MM.1S (cell line): ENCODE data around the gene RCAN1.

Source experiments
- DNase-seq: peaks from one replicate; pipeline ENCODE4 v3.0.0-alpha.2; 2015
- H2AFZ ChIP-seq: fragments of 300-600 bp; sonication (generic); 2 replicates; pipeline ENCODE4 v1.6.0; 2016; ENCODE audit warnings: antibody characterized with exemption, low read length
- H3F3A ChIP-seq: fragments of 300-600 bp; sonication (generic); 2 replicates; pipeline ENCODE4 v1.6.1; 2016; ENCODE audit warnings: mild to moderate bottlenecking, antibody characterized with exemption, low read length, moderate library complexity, mixed read lengths; ENCODE audit not compliant: insufficient read depth
- H3K27ac ChIP-seq: fragments of 300-600 bp; sonication (generic); 2 replicates; pipeline ENCODE4 v1.5.1; 2016; ENCODE audit warnings: mild to moderate bottlenecking, low read length
- H3K27me3 ChIP-seq: fragments of 300-600 bp; sonication (generic); replicated peaks from 2 replicates; pipeline ENCODE4 v1.6.0; 2016; ENCODE audit warnings: low read length; ENCODE audit not compliant: insufficient read depth
- H3K36me3 ChIP-seq: fragments of 300-600 bp; sonication (generic); replicated peaks from 2 replicates; pipeline ENCODE4 v1.6.1; 2016; ENCODE audit warnings: mild to moderate bottlenecking, low read length, mixed read lengths; ENCODE audit not compliant: insufficient read depth
- H3K4me1 ChIP-seq: fragments of 300-600 bp; sonication (generic); 2 replicates; pipeline ENCODE4 v1.6.1; 2016; ENCODE audit warnings: low read length, mixed read lengths
- H3K4me2 ChIP-seq: fragments of 300-600 bp; sonication (generic); 2 replicates; pipeline ENCODE4 v1.6.0; 2016; ENCODE audit warnings: low read depth, low read length
- H3K4me3 ChIP-seq: fragments of 300-600 bp; sonication (generic); 2 replicates; pipeline ENCODE4 v1.5.1; 2016; ENCODE audit warnings: low read length, mixed read lengths
- H3K79me2 ChIP-seq: fragments of 300-600 bp; sonication (generic); 2 replicates; pipeline ENCODE4 v1.6.1; 2016; ENCODE audit warnings: mixed run types, low read length, mixed read lengths
- H3K9ac ChIP-seq: fragments of 300-600 bp; sonication (generic); 2 replicates; pipeline ENCODE4 v1.6.1; 2016; ENCODE audit warnings: low read length, mixed read lengths
- H3K9me2 ChIP-seq: fragments of 300-600 bp; sonication (generic); replicated peaks from 2 replicates; pipeline ENCODE4 v1.6.1; 2016; ENCODE audit warnings: mild to moderate bottlenecking, low read length, mixed read lengths; ENCODE audit not compliant: insufficient read depth
- H3K9me3 ChIP-seq: fragments of 300-600 bp; sonication (generic); replicated peaks from 2 replicates; pipeline ENCODE4 v1.6.1; 2016; ENCODE audit warnings: mild to moderate bottlenecking, low read length, mixed read lengths; ENCODE audit not compliant: insufficient read depth
- H4K20me1 ChIP-seq: fragments of 300-600 bp; sonication (generic); 2 replicates; pipeline ENCODE4 v1.6.1; 2016; ENCODE audit warnings: mild to moderate bottlenecking, low read length, moderate library complexity, mixed read lengths; ENCODE audit not compliant: insufficient read depth
- EZH2 ChIP-seq: fragments of 300-600 bp; sonication (generic); optimal IDR thresholded peaks from 2 replicates; pipeline ENCODE3; 2017; ENCODE audit warnings: low read depth, mild to moderate bottlenecking, antibody characterized with exemption, low read length, mixed read lengths
- EZH2phosphoT487 ChIP-seq: fragments of 300-600 bp; sonication (generic); IDR thresholded peaks from 2 replicates; pipeline ENCODE4 v1.6.1; 2018; ENCODE audit warnings: antibody characterized with exemption, low read length
- TF ChIP-seq, protein P1 (sequence below): fragments of 300-600 bp; sonication (generic); IDR thresholded peaks from 2 replicates; pipeline ENCODE4 v1.5.1; 2016; ENCODE audit warnings: antibody characterized with exemption, low read length, mixed read lengths

Gene RCAN1

DNA sequence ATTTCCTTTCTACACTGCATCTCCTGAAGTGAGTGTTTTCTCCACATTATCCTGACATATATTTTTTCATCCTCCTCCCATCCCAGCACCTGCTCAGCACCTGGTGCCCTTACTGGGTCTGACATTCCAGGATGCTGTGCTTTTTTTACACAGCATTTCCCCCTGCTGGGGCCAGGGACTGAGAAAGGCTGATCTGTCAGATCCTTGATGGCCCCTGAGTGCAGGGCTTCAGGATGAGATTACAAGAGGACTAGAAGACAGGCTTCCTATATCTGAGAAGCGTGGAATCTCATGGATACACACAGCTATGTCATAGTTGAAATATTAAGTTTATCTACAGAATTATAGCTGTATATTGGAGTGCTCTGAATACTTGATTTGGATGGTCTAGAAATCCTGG lies 24.4 kb downstream of the RCAN1 start:
- Histone ChIP-seq H3K9me2 (no peaks in the 10 kb centered on the region), H3K4me3 (no peak overlapping the region), H3K27me3 (no peaks in the 10 kb centered on the region), H4K20me1 (no peaks in the 10 kb centered on the region), H3F3A (no peaks in the 10 kb centered on the region), H3K9me3 (no peaks in the 10 kb centered on the region), H2AFZ (no peak overlapping the region), H3K9ac (no peak overlapping the region), H3K36me3 (no peaks in the 10 kb centered on the region), H3K4me2 (no peak overlapping the region), H3K79me2 (peaks cover 7% of the 10 kb centered on the region; the same call in 1 of the 2 replicates), H3K27ac (no peak overlapping the region), H3K4me1 (no peaks in the 10 kb centered on the region)
- TF ChIP-seq EZH2phosphoT487, result no peak
- TF ChIP-seq EZH2, result no peak
- TF ChIP-seq, protein P1, sequence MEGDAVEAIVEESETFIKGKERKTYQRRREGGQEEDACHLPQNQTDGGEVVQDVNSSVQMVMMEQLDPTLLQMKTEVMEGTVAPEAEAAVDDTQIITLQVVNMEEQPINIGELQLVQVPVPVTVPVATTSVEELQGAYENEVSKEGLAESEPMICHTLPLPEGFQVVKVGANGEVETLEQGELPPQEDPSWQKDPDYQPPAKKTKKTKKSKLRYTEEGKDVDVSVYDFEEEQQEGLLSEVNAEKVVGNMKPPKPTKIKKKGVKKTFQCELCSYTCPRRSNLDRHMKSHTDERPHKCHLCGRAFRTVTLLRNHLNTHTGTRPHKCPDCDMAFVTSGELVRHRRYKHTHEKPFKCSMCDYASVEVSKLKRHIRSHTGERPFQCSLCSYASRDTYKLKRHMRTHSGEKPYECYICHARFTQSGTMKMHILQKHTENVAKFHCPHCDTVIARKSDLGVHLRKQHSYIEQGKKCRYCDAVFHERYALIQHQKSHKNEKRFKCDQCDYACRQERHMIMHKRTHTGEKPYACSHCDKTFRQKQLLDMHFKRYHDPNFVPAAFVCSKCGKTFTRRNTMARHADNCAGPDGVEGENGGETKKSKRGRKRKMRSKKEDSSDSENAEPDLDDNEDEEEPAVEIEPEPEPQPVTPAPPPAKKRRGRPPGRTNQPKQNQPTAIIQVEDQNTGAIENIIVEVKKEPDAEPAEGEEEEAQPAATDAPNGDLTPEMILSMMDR, result no peak
- DNase-seq, result no peak

DNA sequence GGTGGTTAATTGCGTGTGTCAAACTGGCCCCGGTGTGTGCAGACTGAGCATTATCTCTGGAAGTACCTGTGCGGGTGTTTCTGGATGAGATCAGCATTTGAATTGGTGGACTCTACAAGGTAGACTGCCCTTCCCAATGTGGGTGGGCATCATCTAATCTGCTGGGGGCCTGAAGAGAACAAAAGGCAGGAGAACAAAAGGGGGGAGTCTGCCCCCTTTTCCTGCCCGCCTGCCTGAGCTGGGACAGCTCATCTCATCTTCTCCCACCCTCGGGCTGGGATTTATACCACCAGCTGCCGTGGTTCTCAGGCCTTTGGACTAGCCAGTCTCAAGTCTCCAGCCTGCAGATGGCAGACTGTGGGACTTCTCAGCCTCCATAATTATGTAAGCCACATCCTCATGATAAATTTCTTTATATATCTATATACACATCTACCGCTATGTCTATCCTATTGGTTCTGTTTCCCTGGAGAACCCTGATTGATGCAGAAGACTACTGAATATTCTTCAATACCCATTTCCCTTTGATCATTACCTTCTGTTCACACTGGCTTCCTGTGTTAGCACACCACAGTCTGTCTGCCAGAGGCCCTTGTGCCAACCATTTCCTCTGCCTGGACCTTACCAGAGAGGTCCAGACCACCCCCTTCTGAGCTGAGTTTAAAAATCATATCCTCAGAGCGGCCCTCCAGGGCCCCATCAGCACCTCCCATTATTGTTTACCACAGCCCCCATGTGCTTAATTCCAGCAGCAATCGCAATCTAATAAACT lies 25.2 kb downstream of the RCAN1 start:
- H3K9me2 ChIP-seq, result no peaks in the 10 kb centered on the region
- H3K36me3 ChIP-seq, result no peaks in the 10 kb centered on the region
- no peaks in the 10 kb centered on the region for H4K20me1 ChIP-seq
- no peaks in the 10 kb centered on the region for H3F3A ChIP-seq
- H2AFZ ChIP-seq, result no peak overlapping the region
- no peaks in the 10 kb centered on the region for H3K4me1 ChIP-seq
- no peak overlapping the region for H3K4me3 ChIP-seq
- no peaks in the 10 kb centered on the region for H3K27me3 ChIP-seq
- H3K9ac ChIP-seq, result no peak overlapping the region
- TF ChIP-seq, protein P1, result no peak
- TF ChIP-seq EZH2phosphoT487 (no peak), EZH2 (no peak)
- H3K79me2 ChIP-seq, result peaks cover 7% of the 10 kb centered on the region
- no peaks in the 10 kb centered on the region for H3K9me3 ChIP-seq
- H3K4me2 ChIP-seq, result no peak overlapping the region
- no peak overlapping the region for H3K27ac ChIP-seq
- no peak for DNase-seq

DNA sequence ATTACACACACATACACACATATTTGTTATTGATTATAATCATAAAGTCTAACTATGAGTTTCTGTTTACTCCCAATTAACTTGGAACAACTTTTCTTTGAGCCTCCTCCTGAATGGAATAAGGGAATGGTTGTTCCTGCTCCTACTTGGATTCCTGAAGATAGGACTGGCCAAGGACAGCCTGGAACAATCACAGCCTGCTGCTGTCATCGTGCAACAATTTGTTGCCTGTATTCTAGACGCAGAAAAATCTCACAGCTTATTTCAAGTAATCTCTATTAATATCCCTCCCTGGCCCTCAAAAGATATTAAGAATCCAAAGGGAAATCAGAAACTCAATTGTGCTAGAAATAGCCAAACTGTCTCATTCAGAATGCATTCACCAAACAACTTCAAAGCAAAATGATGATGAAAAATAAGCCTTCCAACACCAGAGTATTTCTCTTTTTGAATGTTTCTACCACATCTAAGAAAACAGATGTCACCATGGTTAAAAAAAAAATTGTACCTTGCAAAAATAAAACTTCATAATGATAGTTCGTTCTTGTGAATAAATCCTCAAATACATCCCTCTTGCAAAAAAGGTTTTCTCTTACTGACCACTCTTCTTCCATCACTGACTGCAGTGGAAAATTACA lies 30.9 kb downstream of the RCAN1 start:
- H3K4me3 ChIP-seq, result no peak overlapping the region
- H3K27me3 ChIP-seq, result no peaks in the 10 kb centered on the region
- H3K9ac ChIP-seq, result no peak overlapping the region
- H2AFZ ChIP-seq, result no peak overlapping the region
- no peaks in the 10 kb centered on the region for H4K20me1 ChIP-seq
- H3K9me2 ChIP-seq, result no peaks in the 10 kb centered on the region
- no peak overlapping the region for H3K4me2 ChIP-seq
- H3K27ac ChIP-seq, result no peak overlapping the region
- no peaks in the 10 kb centered on the region for H3K4me1 ChIP-seq
- TF ChIP-seq, protein P1, result no peak
- TF ChIP-seq EZH2, result no peak
- no peaks in the 10 kb centered on the region for H3F3A ChIP-seq
- H3K79me2 ChIP-seq, result no peaks in the 10 kb centered on the region; the same call in 1 of the 2 replicates
- DNase-seq, result no peak
- H3K36me3 ChIP-seq, result no peaks in the 10 kb centered on the region
- H3K9me3 ChIP-seq, result no peaks in the 10 kb centered on the region
